Measurements from ENCODE around the gene LRRC63.

- TF ChIP-seq CTCF (IDR thresholded peaks at IDR 0.05) = no peak
- TF ChIP-seq EP300 (IDR thresholded peaks at IDR 0.05) = no peak
- no peak for TF ChIP-seq POLR2AphosphoS5 (IDR thresholded peaks at IDR 0.05)
Measured at GRCh38 chr13:46206143-46206542, 5.6 kb upstream of the LRRC63 start.

Data from upper lobe of left lung (tissue), 4 donors.